ENCODE data around the gene MTA2.
"Not testable (repeated sequence)": the region's sequence is repeated elsewhere in the genome, so short reads cannot be mapped to it uniquely, and the experiment has no call there.

GRCh38 chr11:62561677-62562230, 39.9 kb downstream of the MTA2 start:
- not testable (repeated sequence) for TF ChIP-seq ZNF138 (tag by site-specific recombination; IDR thresholded peaks at IDR 0.05; ENCODE audit: borderline replicate concordance); PRDM1 (tag by site-specific recombination; IDR thresholded peaks at IDR 0.05); ZNF341 (tag by site-specific recombination; IDR thresholded peaks at IDR 0.05; ENCODE audit: low read depth); PATZ1 (tag by site-specific recombination; IDR thresholded peaks at IDR 0.05); ZNF521 (tag by site-specific recombination; IDR thresholded peaks at IDR 0.05); ZNF670 (tag by site-specific recombination; IDR thresholded peaks at IDR 0.05; ENCODE audit: low read depth); ZNF830 (tag by site-specific recombination; IDR thresholded peaks at IDR 0.05; ENCODE audit: low read depth); SALL2 (tag by site-specific recombination; IDR thresholded peaks at IDR 0.05; ENCODE audit: borderline replicate concordance); YY1 (tag by site-specific recombination; IDR thresholded peaks at IDR 0.05)

All from HEK293 (cell line).